CD14-positive monocyte (primary cell): Measurements from ENCODE around the gene THAP2. TPM values are rescaled to one million over a fixed set of nuclear protein-coding genes. Genes with fewer than 3 reads are reported as not detected.
"Not testable (repeated sequence)": the region's sequence is repeated elsewhere in the genome, so short reads cannot be mapped to it uniquely, and the experiment has no call there.

Experiments used
- DNase-seq, 3 donors: peaks; one replicate each; pipeline ENCODE4 v3.0.0-alpha.2; 2011 to 2022
- H2AFZ ChIP-seq: 2 replicates; pipeline ENCODE4 v1.6.0; 2012; ENCODE audit warnings: mild to moderate bottlenecking, low read depth, low read length, inconsistent platforms; ENCODE audit not compliant: insufficient read depth, poor library complexity, severe bottlenecking
- H3K27ac ChIP-seq, 2 donors: 1 replicate in 1 of 2; 2 replicates in 1 of 2; pipeline ENCODE4 v1.5.1; 2012 to 2013; ENCODE audit warnings: low read length in 2 of 2, control low read depth in 1 of 2, inconsistent platforms in 1 of 2, low read depth in 1 of 2, mild to moderate bottlenecking in 1 of 2
- H3K27me3 ChIP-seq, 2 donors: one replicate each; pipeline versions ENCODE4 v1.6.0 to v1.6.1; 2011 to 2013; ENCODE audit warnings: low read length in 2 of 2; ENCODE audit not compliant: control insufficient read depth in 2 of 2, insufficient read depth in 2 of 2
- H3K36me3 ChIP-seq, 2 donors: replicated peaks in 1 of 2; 1 replicate in 1 of 2; 2 replicates in 1 of 2; pipeline versions ENCODE4 v1.5.1 to v1.6.1; 2012 to 2013; ENCODE audit warnings: low read length in 2 of 2, control low read depth in 1 of 2, inconsistent platforms in 1 of 2, mild to moderate bottlenecking in 1 of 2; ENCODE audit not compliant: insufficient read depth in 2 of 2, control insufficient read depth in 1 of 2
- H3K4me1 ChIP-seq, 2 donors: 1 replicate in 1 of 2; 2 replicates in 1 of 2; pipeline versions ENCODE4 v1.5.1 to v1.6.1; 2012 to 2013; ENCODE audit warnings: low read length in 2 of 2, control low read depth in 1 of 2, inconsistent platforms in 1 of 2, mild to moderate bottlenecking in 1 of 2, moderate library complexity in 1 of 2; ENCODE audit not compliant: insufficient read depth in 2 of 2, control insufficient read depth in 1 of 2
- H3K4me2 ChIP-seq: replicated peaks from 2 replicates; pipeline ENCODE3; 2012; ENCODE audit warnings: low read length, moderate library complexity, mild to moderate bottlenecking; ENCODE audit not compliant: poor library complexity, severe bottlenecking; ENCODE audit errors: extremely low read depth
- H3K4me3 ChIP-seq, 3 experiments: fragments of 200-600 bp in 1 of 3; sonication (generic) in 1 of 3; replicated peaks in 1 of 3; 1 replicate in 2 of 3; 2 replicates in 1 of 3; pipeline ENCODE4 v1.5.1; 2011 to 2013; ENCODE audit warnings: low read length in 3 of 3, mild to moderate bottlenecking in 3 of 3, control low read depth in 2 of 3, low read depth in 2 of 3, inconsistent platforms in 1 of 3, moderate library complexity in 1 of 3
- H3K79me2 ChIP-seq: 2 replicates; pipeline ENCODE4 v1.6.0; 2012; ENCODE audit warnings: mild to moderate bottlenecking, control low read depth, inconsistent platforms, low read length, moderate library complexity; ENCODE audit not compliant: insufficient read depth
- H3K9ac ChIP-seq: 2 replicates; pipeline ENCODE4 v1.6.0; 2017; ENCODE audit warnings: low read length, mild to moderate bottlenecking; ENCODE audit not compliant: insufficient read depth, poor library complexity, severe bottlenecking
- H3K9me3 ChIP-seq, 2 donors: replicated peaks in 1 of 2; 1 replicate in 1 of 2; 2 replicates in 1 of 2; pipeline versions ENCODE4 v1.5.1 to v1.6.1; 2012 to 2013; ENCODE audit warnings: low read length in 2 of 2, control low read depth in 1 of 2; ENCODE audit not compliant: control insufficient read depth in 1 of 2, insufficient read depth in 1 of 2
- H4K20me1 ChIP-seq: 2 replicates; pipeline ENCODE4 v1.6.0; 2012; ENCODE audit warnings: mild to moderate bottlenecking, low read length, control low read depth, moderate library complexity; ENCODE audit not compliant: insufficient read depth
- H3K27ac Mint-ChIP-seq, 7 donors: one replicate each; pipeline ENCODE4 v1.8.0; 2020; ENCODE audit warnings: mild to moderate bottlenecking in 7 of 7, mixed read lengths in 7 of 7, moderate library complexity in 6 of 7, inconsistent platforms in 2 of 7
- H3K27me3 Mint-ChIP-seq, 3 donors: one replicate each; pipeline ENCODE4 v1.8.0; 2021 to 2022; ENCODE audit warnings: low read depth in 3 of 3, mild to moderate bottlenecking in 3 of 3, mixed read lengths in 3 of 3, moderate library complexity in 3 of 3, inconsistent platforms in 1 of 3
- H3K36me3 Mint-ChIP-seq, 2 donors: one replicate each; pipeline ENCODE4 v1.8.0; 2020; ENCODE audit warnings: mixed read lengths in 2 of 2, inconsistent platforms in 1 of 2, mild to moderate bottlenecking in 1 of 2
- H3K4me1 Mint-ChIP-seq: one replicate; pipeline ENCODE4 v1.8.0; 2020; ENCODE audit warnings: mild to moderate bottlenecking, mixed read lengths
- H3K4me3 Mint-ChIP-seq, 2 donors: one replicate each; pipeline ENCODE4 v1.8.0; 2020; ENCODE audit warnings: mild to moderate bottlenecking in 2 of 2, mixed read lengths in 2 of 2, moderate library complexity in 1 of 2
- H3K9me3 Mint-ChIP-seq, 7 donors: one replicate each; pipeline ENCODE4 v1.8.0; 2020 to 2022; ENCODE audit warnings: mixed read lengths in 7 of 7, mild to moderate bottlenecking in 6 of 7, moderate library complexity in 6 of 7, inconsistent platforms in 2 of 7
- WGBS: methylation state at CpG from one replicate; pipeline ENCODE4 v1.1.5; 2013; ENCODE audit warnings: missing lambda C conversion rate; ENCODE audit not compliant: insufficient coverage; 5-methylcytosine and 5-hydroxymethylcytosine counted together
- intact Hi-C, 2 donors: fragments of 100-400 bp; cut with micrococcal nuclease; formaldehyde crosslinking; loops; one replicate each; pipeline versions ENCODE4 v1.15.0 to v1.15.1; 2023
- polyA plus RNA-seq, 3 donors: library from polyadenylated mRNA; depleted of rRNA in 1 of 3; unstranded in 2 of 3; stranded (reverse) in 1 of 3; fragments of 300-500 nt in 2 of 3; fragments of >200 nt in 1 of 3; fragmentation: Illumina TruSeq in 2 of 3; gene quantifications; 1 replicate in 2 of 3; 2 replicates in 1 of 3; pipeline ENCODE4 v1.2.3, GENCODE V29; 2012 to 2021
- TF ChIP-seq, protein P1 (sequence below): fragments of 200-600 bp; IDR thresholded peaks from one replicate; pipeline ENCODE4 v1.8.0; 2022; ENCODE audit warnings: antibody characterized with exemption, mild to moderate bottlenecking

THAP2 gene
- polyA plus RNA-seq, 3 donors: 3.5 to 16.3 (median 4.3) TPM

- H3K27me3 ChIP-seq: no peaks in the 10 kb centered on the region
- TF ChIP-seq, protein P1, sequence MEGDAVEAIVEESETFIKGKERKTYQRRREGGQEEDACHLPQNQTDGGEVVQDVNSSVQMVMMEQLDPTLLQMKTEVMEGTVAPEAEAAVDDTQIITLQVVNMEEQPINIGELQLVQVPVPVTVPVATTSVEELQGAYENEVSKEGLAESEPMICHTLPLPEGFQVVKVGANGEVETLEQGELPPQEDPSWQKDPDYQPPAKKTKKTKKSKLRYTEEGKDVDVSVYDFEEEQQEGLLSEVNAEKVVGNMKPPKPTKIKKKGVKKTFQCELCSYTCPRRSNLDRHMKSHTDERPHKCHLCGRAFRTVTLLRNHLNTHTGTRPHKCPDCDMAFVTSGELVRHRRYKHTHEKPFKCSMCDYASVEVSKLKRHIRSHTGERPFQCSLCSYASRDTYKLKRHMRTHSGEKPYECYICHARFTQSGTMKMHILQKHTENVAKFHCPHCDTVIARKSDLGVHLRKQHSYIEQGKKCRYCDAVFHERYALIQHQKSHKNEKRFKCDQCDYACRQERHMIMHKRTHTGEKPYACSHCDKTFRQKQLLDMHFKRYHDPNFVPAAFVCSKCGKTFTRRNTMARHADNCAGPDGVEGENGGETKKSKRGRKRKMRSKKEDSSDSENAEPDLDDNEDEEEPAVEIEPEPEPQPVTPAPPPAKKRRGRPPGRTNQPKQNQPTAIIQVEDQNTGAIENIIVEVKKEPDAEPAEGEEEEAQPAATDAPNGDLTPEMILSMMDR: no peak
- peaks cover 14 to 38% of the 10 kb centered on the region in 2 donors for H3K36me3 ChIP-seq
- H2AFZ ChIP-seq: no peak overlapping the region
- no peak overlapping the region for H3K27ac Mint-ChIP-seq
- H3K4me1 ChIP-seq: peaks cover 5 to 6% of the 10 kb centered on the region in 2 donors
- H3K9ac ChIP-seq: no peak overlapping the region
- intact Hi-C loops: no loop called here
- no peak overlapping the region for H3K27ac ChIP-seq
- no peak overlapping the region for H3K4me3 ChIP-seq
- peaks cover 26 to 29% of the 10 kb centered on the region in 2 donors for H3K36me3 Mint-ChIP-seq
- H3K79me2 ChIP-seq: peaks cover 9% of the 10 kb centered on the region
- peaks cover 0 to 2% (median 0%) of the 10 kb centered on the region in 3 donors for H3K27me3 Mint-ChIP-seq
- H3K4me1 Mint-ChIP-seq: peaks cover 11% of the 10 kb centered on the region
- no peaks in the 10 kb centered on the region for H3K9me3 ChIP-seq
- no peak overlapping the region for H3K4me3 Mint-ChIP-seq
- H3K4me2 ChIP-seq: no peak overlapping the region
- DNase-seq: no peak
- 100% methylated on average over 2 of the region's 7 CpGs for WGBS
- no peaks in the 10 kb centered on the region for H4K20me1 ChIP-seq
- no peaks in the 10 kb centered on the region for H3K9me3 Mint-ChIP-seq
Observed at GRCh38 chr12:71693126-71693525, 29.0 kb downstream of the THAP2 start.

DNA sequence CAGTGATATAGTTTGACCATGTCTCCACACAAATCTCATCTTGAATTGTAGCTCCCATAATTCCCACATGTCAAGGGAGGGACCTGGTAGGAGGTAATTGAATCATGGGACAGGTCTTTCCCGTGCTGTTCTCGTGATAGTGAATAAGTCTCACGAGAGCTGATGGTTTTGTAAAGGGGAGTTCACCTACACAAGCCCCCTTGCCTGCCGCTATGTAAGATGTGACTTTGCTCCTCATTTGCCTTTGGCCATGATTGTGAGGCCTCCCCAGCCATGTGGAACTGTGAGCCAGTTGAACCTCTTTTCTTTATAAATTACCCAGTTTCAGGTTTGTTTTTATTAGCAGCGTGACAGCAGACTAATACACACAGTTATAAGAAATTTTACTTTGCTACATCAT lies 29.6 kb downstream of the THAP2 start:
- H3K27me3 Mint-ChIP-seq, H2AFZ ChIP-seq, H3K9me3 Mint-ChIP-seq, H3K27me3 ChIP-seq, H3K9me3 ChIP-seq, H3K4me2 ChIP-seq, intact Hi-C loops, H3K4me3 Mint-ChIP-seq, DNase-seq, H3K9ac ChIP-seq, H4K20me1 ChIP-seq, H3K4me1 Mint-ChIP-seq, H3K27ac ChIP-seq, H3K4me1 ChIP-seq, H3K79me2 ChIP-seq, H3K4me3 ChIP-seq: not testable (repeated sequence)
- peak overlapping the region in 2 of 7 donors; percentile 50 to 53 for H3K27ac Mint-ChIP-seq
- H3K36me3 ChIP-seq: peaks cover 20 to 43% of the 10 kb centered on the region in 2 donors
- H3K36me3 Mint-ChIP-seq: peaks cover 30 to 35% of the 10 kb centered on the region in 2 donors
- WGBS: no CpG with 5 or more reads among the region's 5 CpGs
